GM12892 (cell line): ENCODE data around the gene EMILIN1.

Source experiments
- DNase-seq: peaks from one replicate; pipeline ENCODE4 v3.0.0; 2011; ENCODE audit not compliant: insufficient read length
- FAIRE-seq: peaks from 2 replicates; lab custom pipeline; 2011; peaks lifted over from hg19 to GRCh38; lab: Jason Lieb, UNC
- POLR2A ChIP-seq: IDR thresholded peaks from 2 replicates; pipeline ENCODE4 v1.6.1; 2011; ENCODE audit warnings: low read depth, low read length, control low read depth
- POLR2AphosphoS5 ChIP-seq: IDR thresholded peaks from 2 replicates; pipeline ENCODE4 v1.6.1; 2011; ENCODE audit warnings: low read depth, low read length, control low read depth
- TAF1 ChIP-seq: IDR thresholded peaks from 2 replicates; pipeline ENCODE4 v1.6.1; 2011; ENCODE audit warnings: low read depth, mild to moderate bottlenecking, control low read depth, low read length, borderline replicate concordance

EMILIN1 gene

DNA sequence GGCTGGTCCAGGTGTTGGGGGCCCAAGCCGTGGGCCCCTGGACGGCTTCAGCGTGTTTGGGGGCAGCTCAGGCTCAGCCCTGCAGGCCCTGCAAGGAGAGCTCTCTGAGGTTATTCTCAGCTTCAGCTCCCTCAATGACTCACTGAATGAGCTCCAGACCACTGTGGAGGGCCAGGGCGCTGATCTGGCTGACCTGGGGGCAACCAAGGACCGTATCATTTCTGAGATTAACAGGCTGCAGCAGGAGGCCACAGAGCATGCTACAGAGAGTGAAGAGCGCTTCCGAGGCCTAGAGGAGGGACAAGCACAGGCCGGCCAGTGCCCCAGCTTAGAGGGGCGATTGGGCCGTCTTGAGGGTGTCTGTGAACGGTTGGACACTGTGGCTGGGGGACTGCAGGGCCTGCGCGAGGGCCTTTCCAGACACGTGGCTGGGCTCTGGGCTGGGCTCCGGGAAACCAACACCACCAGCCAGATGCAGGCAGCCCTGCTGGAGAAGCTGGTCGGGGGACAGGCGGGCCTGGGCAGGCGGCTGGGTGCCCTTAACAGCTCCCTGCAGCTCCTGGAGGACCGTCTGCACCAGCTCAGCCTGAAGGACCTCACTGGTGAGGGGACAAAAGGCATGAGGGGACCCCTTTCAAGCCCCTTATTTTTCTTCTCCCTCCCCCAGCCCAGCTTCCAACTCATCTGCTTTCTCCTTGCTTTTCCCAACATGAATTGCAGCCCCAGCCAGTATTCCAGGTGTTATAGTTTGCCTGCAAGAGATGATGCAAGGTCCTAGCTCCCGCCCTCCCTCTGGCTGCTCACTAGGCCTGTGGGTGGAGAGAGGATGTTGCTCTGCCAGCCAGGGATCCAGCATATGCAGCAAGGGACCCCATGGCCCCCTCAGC lies 5.2 kb downstream of the EMILIN1 start:
- no peak for FAIRE-seq
- no peak for DNase-seq
- no peak for TF ChIP-seq TAF1
- TF ChIP-seq POLR2A, result no peak
- TF ChIP-seq POLR2AphosphoS5, result no peak

DNA sequence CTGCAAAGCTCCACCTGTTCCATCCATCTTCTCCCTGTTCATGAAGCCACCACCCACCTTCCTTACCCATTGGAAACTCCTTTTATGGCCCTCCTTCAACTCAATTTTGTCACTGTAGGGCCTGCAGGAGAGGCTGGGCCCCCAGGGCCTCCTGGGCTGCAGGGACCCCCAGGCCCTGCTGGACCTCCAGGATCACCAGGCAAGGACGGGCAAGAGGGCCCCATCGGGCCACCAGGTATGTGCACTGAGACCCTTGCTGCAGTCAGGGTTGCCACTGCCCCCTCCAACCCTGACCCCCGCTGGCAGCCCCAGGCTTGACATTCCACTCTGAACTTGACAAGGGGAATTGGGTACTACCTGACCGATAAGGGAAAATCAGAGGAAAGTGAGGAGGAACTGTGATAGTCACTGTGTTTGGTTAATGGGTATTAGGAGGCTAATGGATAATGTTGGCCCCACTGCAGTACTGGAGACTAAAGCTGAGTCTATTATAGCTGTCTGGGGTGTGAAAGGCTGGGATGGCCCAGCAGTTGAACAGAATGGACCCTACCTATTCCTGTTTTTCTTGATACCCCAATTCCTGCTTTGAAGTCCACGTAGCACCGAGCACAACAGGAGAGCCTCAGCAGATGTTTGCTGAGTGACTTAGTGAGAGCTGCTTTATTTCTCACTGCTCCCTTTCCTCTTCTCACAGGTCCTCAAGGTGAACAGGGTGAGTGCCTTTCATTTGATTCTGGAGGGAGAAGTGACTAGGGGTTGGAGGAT lies 6.1 kb downstream of the EMILIN1 start:
- DNase-seq, result no peak
- FAIRE-seq, result no peak
- TF ChIP-seq POLR2AphosphoS5 (no peak), POLR2A (no peak), TAF1 (no peak)

GRCh38 chr2:27085062-27085672 lies 6.8 kb downstream of the EMILIN1 start:
- TF ChIP-seq POLR2AphosphoS5 (no peak), TAF1 (no peak), POLR2A (no peak)
- DNase-seq (no peak), FAIRE-seq (no peak)

- DNase-seq, result no peak
- FAIRE-seq, result peak; percentile 78
- TF ChIP-seq TAF1 (no peak), POLR2A (no peak)
Measured at GRCh38 chr2:27085673-27086089, 7.3 kb downstream of the EMILIN1 start.

- TF ChIP-seq TAF1, result 0 out of 2 replicates have a peak, but pooled peaks have one; percentile 20
- peak; percentile 64; the same call in 1 of the 2 replicates for TF ChIP-seq POLR2A
- 0 out of 2 replicates have a peak, but pooled peaks have one; percentile 30 for TF ChIP-seq POLR2AphosphoS5
- DNase-seq, result peak; percentile 98
- peak; percentile 98 for FAIRE-seq
Measured at GRCh38 chr2:27086090-27086723, 7.8 kb downstream of the EMILIN1 start.

- DNase-seq (peak; percentile 62), FAIRE-seq (no peak)
- TF ChIP-seq POLR2AphosphoS5, result no peak
- no peak for TF ChIP-seq TAF1
- TF ChIP-seq POLR2A, result no peak
Measured at GRCh38 chr2:27086724-27087593, 8.5 kb downstream of the EMILIN1 start, which contains the start of gene KHK. TSS of gene KHK (plus strand) at chr2:27086772. CDS start at chr2:27087260, 488 bp downstream.

DNA sequence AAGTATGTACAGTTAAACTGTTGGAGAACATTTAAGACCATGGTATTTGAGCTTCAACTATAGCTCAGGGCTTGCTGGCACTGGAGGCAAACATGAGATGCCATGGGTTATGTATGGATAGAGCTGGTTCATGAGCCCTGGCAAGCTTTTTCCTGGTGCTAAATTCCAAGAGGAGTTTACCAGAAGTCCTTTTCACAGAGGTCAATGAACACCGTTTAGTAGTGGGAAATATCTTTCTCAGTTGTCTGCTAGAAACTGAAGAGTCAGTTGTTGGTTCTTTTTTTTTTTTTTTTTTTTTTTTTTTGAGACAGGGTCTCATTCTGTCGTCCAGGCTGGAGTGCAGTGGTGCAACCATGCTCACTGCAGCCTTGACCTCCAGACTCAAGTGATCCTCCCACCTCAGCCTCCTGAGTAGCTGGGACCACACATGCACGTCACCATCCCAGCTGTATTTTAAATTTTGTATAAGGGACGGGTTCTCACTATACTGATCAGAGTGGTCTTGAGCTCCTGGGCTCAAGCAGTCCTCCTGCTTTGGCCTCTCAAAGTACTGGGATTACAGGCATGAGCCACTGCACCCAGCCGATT lies 9.5 kb downstream of the EMILIN1 start:
- DNase-seq (no peak), FAIRE-seq (no peak)
- TF ChIP-seq TAF1 (no peak), POLR2AphosphoS5 (no peak), POLR2A (no peak)

DNA sequence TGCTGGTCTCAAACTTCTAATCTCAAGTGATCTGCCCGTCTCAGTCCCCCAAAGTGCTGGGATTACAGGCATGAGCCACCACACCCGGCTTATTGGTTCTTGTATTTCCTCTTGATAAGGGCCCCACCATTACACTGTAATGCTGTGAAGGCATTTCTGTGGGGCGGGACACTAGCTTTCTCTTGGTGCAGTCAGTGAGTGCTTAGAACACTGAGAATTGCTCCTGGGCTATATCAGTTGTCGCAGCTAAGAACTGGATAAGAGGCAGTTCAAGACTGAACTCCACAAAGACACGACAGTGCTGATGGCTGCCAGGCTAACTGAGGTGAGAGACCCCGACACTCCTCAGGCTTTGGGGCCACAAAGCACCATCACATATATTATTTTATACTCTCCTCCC lies 10.2 kb downstream of the EMILIN1 start:
- TF ChIP-seq TAF1 (no peak), POLR2A (no peak), POLR2AphosphoS5 (no peak)
- DNase-seq (no peak), FAIRE-seq (no peak)

DNA sequence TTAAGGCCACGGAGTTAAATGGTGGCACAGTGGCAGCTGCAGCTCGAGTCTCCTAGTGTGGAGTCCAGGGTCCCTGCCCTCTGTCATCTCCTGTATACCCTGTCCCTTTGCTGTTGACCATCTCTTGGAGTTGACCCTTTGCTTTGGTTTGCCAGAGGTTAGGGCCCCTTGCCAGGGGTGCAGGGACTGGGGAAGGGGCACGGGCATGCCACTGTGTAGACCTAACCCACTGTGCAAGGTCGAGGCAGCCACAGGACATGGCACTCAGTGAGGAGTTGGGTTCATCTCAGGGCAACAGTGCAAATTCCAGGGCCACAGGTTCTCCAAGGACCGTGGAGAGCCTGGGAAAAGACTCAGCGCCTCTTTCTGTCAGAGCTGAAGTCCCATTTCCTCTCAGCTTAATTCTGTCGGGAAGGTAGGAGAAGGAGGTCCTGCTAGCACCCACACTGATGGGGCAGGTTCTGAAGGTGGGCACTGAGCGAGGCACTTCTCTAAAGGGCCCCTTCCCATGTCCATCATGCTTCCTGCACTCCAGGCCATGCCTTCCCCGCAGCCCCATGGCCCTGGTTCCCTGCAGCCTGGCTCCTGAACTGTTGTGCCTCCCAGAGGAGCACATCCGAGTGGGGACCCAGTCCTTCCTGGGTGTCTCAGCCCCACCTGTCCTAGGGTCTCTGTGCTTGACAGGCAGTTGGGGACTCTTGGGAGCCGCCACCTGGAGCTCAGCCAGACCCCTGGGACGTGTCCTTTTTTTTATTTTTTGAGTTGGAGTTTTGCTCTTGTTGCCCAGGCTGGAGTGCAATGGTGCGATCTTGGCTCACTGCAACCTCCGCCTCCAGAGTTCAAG lies 10.9 kb downstream of the EMILIN1 start:
- FAIRE-seq (no peak), DNase-seq (no peak)
- TF ChIP-seq POLR2A, result no peak
